Fibroblast of lung (primary cell): ENCODE data around the gene TMEM169.

Source experiments
- EZH2 ChIP-seq: IDR thresholded peaks from 2 replicates; pipeline ENCODE4 v1.5.1; 2012; ENCODE audit warnings: low read length, control low read depth, mild to moderate bottlenecking; ENCODE audit errors: missing control alignments
- TF ChIP-seq, protein P1 (sequence below), 2 donors: IDR thresholded peaks in 1 of 2; conservative IDR thresholded peaks in 1 of 2; 1 replicate in 1 of 2; 2 replicates in 1 of 2; pipeline ENCODE4 v1.5.1; 2011 to 2012; ENCODE audit warnings: low read length in 2 of 2, control low read depth in 1 of 2, inconsistent platforms in 1 of 2, low read depth in 1 of 2, mild to moderate bottlenecking in 1 of 2

DNA sequence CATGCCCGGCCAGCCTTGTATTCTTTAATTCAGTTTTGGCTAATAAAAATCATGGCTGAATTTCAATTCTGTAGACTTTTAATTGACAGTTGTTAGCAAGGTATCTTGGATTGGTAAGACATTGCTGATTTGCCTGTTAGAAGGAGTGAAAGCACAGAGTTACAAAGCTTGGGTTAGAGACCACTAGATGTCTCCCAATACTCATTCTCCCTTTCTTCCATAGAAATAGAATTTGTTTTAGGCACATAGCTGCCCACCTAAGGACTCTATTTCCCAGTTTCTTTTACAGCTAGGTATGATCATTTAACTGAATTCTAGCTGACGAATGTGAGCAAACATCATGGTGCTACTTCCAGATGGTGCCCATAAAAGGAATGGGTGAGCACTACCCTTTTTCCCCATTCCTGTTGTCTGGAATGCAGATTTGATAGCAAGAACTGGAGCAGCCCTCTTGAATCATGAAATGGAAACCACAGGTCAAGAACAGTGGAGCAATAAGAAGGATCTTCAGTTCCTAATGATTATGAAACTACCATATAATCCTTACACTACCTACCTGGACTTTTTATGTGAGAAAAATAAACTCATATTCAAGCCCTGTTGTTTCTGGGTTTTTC lies 17.6 kb upstream of the TMEM169 start:
- TF ChIP-seq, protein P1, sequence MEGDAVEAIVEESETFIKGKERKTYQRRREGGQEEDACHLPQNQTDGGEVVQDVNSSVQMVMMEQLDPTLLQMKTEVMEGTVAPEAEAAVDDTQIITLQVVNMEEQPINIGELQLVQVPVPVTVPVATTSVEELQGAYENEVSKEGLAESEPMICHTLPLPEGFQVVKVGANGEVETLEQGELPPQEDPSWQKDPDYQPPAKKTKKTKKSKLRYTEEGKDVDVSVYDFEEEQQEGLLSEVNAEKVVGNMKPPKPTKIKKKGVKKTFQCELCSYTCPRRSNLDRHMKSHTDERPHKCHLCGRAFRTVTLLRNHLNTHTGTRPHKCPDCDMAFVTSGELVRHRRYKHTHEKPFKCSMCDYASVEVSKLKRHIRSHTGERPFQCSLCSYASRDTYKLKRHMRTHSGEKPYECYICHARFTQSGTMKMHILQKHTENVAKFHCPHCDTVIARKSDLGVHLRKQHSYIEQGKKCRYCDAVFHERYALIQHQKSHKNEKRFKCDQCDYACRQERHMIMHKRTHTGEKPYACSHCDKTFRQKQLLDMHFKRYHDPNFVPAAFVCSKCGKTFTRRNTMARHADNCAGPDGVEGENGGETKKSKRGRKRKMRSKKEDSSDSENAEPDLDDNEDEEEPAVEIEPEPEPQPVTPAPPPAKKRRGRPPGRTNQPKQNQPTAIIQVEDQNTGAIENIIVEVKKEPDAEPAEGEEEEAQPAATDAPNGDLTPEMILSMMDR (conservative IDR thresholded peaks at IDR 0.05 in 1 of 2, IDR thresholded peaks at IDR 0.05 in 1 of 2; ENCODE audit: low read depth in 1 of 2, low read length in 2 of 2), result peak in 1 of 2 donors; percentile 8
- TF ChIP-seq EZH2, result no peak
